Fibroblast of lung (primary cell): ENCODE measurements around the gene LILRB4. TPM values are rescaled to one million over a fixed set of nuclear protein-coding genes. Genes with fewer than 3 reads are reported as not detected.
"Not testable (repeated sequence)": the region's sequence is repeated elsewhere in the genome, so short reads cannot be mapped to it uniquely, and the experiment has no call there.

Source experiments
- DNase-seq, 2 donors: peaks; one replicate each; pipeline versions ENCODE4 v3.0.0 to v3.0.0-alpha.2; 2010; ENCODE audit warnings: low read depth in 2 of 2
- H2AFZ ChIP-seq: 2 replicates; pipeline ENCODE4 v1.5.1; 2012; ENCODE audit warnings: low read length, control low read depth, inconsistent platforms
- H3K27ac ChIP-seq: 2 replicates; pipeline ENCODE4 v1.5.1; 2011; ENCODE audit warnings: low read length, control low read depth; ENCODE audit not compliant: insufficient read depth
- H3K27me3 ChIP-seq: 2 replicates; pipeline ENCODE4 v1.5.1; 2011; ENCODE audit warnings: mild to moderate bottlenecking, low read length; ENCODE audit not compliant: control insufficient read depth, insufficient read depth
- H3K36me3 ChIP-seq: 2 replicates; pipeline ENCODE4 v1.5.1; 2011; ENCODE audit warnings: low read length; ENCODE audit not compliant: control insufficient read depth, insufficient read depth
- H3K4me1 ChIP-seq: 2 replicates; pipeline ENCODE4 v1.5.1; 2011; ENCODE audit warnings: low read length; ENCODE audit not compliant: control insufficient read depth, insufficient read depth; ENCODE audit errors: extremely low read depth
- H3K4me2 ChIP-seq: 2 replicates; pipeline ENCODE4 v1.5.1; 2011; ENCODE audit warnings: low read length, control low read depth; ENCODE audit not compliant: insufficient read depth; ENCODE audit errors: extremely low read depth
- H3K4me3 ChIP-seq, 4 experiments: fragments of 200-600 bp in 1 of 4; sonication (generic) in 1 of 4; replicated peaks in 1 of 4; 2 replicates each; pipeline ENCODE4 v1.5.1; 2011 to 2016; ENCODE audit warnings: low read length in 4 of 4, low read depth in 3 of 4, mild to moderate bottlenecking in 3 of 4, control low read depth in 2 of 4, inconsistent platforms in 1 of 4, mixed read lengths in 1 of 4; ENCODE audit not compliant: insufficient read depth in 1 of 4; ENCODE audit errors: control extremely low read depth in 1 of 4
- H3K79me2 ChIP-seq: 2 replicates; pipeline ENCODE4 v1.5.1; 2012; ENCODE audit warnings: mild to moderate bottlenecking, low read length, inconsistent platforms; ENCODE audit not compliant: control insufficient read depth, insufficient read depth
- H3K9ac ChIP-seq: 2 replicates; pipeline ENCODE4 v1.5.1; 2011; ENCODE audit warnings: mild to moderate bottlenecking, low read length, control low read depth; ENCODE audit not compliant: insufficient read depth
- H3K9me3 ChIP-seq: 2 replicates; pipeline ENCODE4 v1.5.1; 2012; ENCODE audit warnings: low read depth, low read length; ENCODE audit not compliant: control insufficient read depth, insufficient read depth
- H4K20me1 ChIP-seq: 2 replicates; pipeline ENCODE4 v1.5.1; 2011; ENCODE audit warnings: low read length; ENCODE audit not compliant: control insufficient read depth, insufficient read depth; ENCODE audit errors: extremely low read depth
- EZH2 ChIP-seq: IDR thresholded peaks from 2 replicates; pipeline ENCODE4 v1.5.1; 2012; ENCODE audit warnings: low read length, control low read depth, mild to moderate bottlenecking; ENCODE audit errors: missing control alignments
- polyA plus RNA-seq, 2 donors: library from polyadenylated mRNA; depleted of rRNA in 1 of 2; stranded (reverse) in 1 of 2; unstranded in 1 of 2; fragments of >200 nt; gene quantifications; 2 replicates each; pipeline ENCODE4 v1.2.1, GENCODE V29; 2011 to 2012; ENCODE audit warnings: missing spikeins in 1 of 2
- total RNA-seq: library from RNA; depleted of rRNA; stranded (reverse); fragments of >200 nt; gene quantifications from 2 replicates; pipeline ENCODE4 v1.2.1, GENCODE V29; 2014
- TF ChIP-seq, protein P1 (sequence below), 2 donors: IDR thresholded peaks in 1 of 2; conservative IDR thresholded peaks in 1 of 2; 1 replicate in 1 of 2; 2 replicates in 1 of 2; pipeline ENCODE4 v1.5.1; 2011 to 2012; ENCODE audit warnings: low read length in 2 of 2, control low read depth in 1 of 2, inconsistent platforms in 1 of 2, low read depth in 1 of 2, mild to moderate bottlenecking in 1 of 2

LILRB4 gene
- total and polyA plus RNA-seq, 2 donors (not counting 1 experiment from before 2014, with no cell fraction given) = not detected

DNA sequence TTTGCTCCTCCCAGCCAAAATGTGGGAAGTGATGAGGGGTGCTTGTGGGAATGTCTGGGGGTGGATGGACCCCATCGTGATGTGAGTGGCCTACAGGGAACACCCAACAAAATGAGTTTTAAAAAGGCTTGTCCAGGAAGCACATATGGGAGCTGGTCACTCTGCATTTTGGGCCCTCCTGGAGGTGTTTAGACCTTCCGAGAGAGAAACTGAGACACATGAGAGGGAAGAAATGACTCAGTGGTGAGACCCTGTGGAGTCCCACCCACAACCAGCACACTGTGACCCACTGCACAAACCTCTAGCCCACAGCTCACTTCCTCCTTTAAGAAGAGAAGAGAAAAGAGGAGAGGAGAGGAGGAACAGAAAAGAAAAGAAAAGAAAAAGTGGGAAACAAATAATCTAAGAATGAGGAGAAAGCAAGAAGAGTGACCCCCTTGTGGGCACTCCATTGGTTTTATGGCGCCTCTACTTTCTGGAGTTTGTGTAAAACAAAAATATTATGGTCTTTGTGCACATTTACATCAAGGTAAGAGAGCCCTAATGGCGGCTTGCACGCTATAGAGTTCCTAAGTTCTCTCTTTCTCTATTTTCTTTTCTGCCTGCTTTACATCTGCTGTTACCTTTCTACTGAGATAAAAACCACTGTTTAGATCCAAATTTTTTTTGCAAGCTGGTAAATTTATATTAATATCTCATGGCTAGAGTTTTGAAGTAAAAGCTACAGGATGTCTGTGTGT lies 45.8 kb upstream of the LILRB4 start:
- Histone ChIP-seq H3K9me3 (no peaks in the 10 kb centered on the region), H3K4me1 (no peaks in the 10 kb centered on the region), H3K4me2 (no peak overlapping the region), H3K79me2 (no peaks in the 10 kb centered on the region), H3K27ac (no peak overlapping the region), H3K36me3 (no peaks in the 10 kb centered on the region), H3K27me3 (no peaks in the 10 kb centered on the region), H4K20me1 (no peaks in the 10 kb centered on the region), H3K9ac (no peak overlapping the region), H3K4me3 (no peak overlapping the region), H2AFZ (no peak overlapping the region)
- DNase-seq = no peak
- TF ChIP-seq, protein P1, sequence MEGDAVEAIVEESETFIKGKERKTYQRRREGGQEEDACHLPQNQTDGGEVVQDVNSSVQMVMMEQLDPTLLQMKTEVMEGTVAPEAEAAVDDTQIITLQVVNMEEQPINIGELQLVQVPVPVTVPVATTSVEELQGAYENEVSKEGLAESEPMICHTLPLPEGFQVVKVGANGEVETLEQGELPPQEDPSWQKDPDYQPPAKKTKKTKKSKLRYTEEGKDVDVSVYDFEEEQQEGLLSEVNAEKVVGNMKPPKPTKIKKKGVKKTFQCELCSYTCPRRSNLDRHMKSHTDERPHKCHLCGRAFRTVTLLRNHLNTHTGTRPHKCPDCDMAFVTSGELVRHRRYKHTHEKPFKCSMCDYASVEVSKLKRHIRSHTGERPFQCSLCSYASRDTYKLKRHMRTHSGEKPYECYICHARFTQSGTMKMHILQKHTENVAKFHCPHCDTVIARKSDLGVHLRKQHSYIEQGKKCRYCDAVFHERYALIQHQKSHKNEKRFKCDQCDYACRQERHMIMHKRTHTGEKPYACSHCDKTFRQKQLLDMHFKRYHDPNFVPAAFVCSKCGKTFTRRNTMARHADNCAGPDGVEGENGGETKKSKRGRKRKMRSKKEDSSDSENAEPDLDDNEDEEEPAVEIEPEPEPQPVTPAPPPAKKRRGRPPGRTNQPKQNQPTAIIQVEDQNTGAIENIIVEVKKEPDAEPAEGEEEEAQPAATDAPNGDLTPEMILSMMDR (conservative IDR thresholded peaks at IDR 0.05 in 1 of 2, IDR thresholded peaks at IDR 0.05 in 1 of 2; ENCODE audit: low read depth in 1 of 2, low read length in 2 of 2) = no peak
- no peak for TF ChIP-seq EZH2

DNA sequence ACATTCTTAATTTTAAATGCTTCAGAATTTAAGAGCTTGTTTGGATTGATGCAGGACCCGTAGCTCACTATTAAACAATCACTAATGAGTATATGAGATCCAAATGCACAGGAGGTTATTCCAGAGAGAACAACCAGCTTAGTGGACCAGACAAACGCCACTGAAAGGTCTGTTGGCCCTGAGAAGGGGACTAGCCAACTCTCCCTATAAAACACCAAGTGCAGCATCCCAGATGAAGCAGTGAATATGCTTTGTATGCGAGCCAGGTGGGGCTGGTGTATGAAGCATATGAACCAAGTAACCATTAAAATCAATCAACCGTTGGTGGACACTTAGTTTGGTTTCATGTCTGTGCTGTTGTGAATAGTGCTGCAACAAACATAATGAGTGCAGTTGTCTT lies 42.3 kb upstream of the LILRB4 start:
- TF ChIP-seq, protein P1 (conservative IDR thresholded peaks at IDR 0.05 in 1 of 2, IDR thresholded peaks at IDR 0.05 in 1 of 2; ENCODE audit: low read depth in 1 of 2, low read length in 2 of 2) = no peak
- TF ChIP-seq EZH2 = no peak
- no peaks in the 10 kb centered on the region for H3K79me2 ChIP-seq
- no peak overlapping the region for H3K9ac ChIP-seq
- no peaks in the 10 kb centered on the region for H3K9me3 ChIP-seq
- H3K4me2 ChIP-seq = no peak overlapping the region
- H3K4me1 ChIP-seq = no peaks in the 10 kb centered on the region
- H2AFZ ChIP-seq = no peak overlapping the region
- H3K36me3 ChIP-seq = no peaks in the 10 kb centered on the region
- H3K27me3 ChIP-seq = no peaks in the 10 kb centered on the region
- DNase-seq = no peak
- H4K20me1 ChIP-seq = no peaks in the 10 kb centered on the region
- H3K27ac ChIP-seq = no peak overlapping the region
- no peak overlapping the region for H3K4me3 ChIP-seq

DNA sequence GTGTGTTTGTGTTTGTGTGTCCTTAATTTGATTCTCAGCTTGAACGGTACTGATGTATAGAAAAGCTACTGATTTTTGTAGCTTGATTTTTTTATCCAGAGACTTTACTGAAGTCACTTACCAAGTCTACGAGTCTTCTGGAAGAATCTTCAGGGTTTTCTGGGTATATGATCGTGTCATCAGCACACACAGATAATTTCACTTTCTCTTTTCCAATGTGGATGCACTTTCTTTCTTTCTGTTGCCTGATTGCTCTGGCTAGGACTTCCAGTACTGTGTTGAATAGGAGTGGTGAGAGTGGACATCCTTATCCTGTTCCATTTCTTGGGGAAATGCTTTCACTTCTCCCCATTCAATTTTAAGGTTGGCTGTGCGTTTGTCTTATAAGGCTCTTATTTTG lies 40.4 kb upstream of the LILRB4 start:
- Histone ChIP-seq H3K36me3 (no peaks in the 10 kb centered on the region), H3K79me2 (no peaks in the 10 kb centered on the region), H3K27me3 (no peaks in the 10 kb centered on the region), H2AFZ (no peak overlapping the region), H3K9me3 (no peaks in the 10 kb centered on the region), H4K20me1 (no peaks in the 10 kb centered on the region), H3K27ac (no peak overlapping the region), H3K4me1 (no peaks in the 10 kb centered on the region), H3K9ac (no peak overlapping the region), H3K4me2 (no peak overlapping the region), H3K4me3 (no peak overlapping the region)
- TF ChIP-seq EZH2 = no peak
- TF ChIP-seq, protein P1 (conservative IDR thresholded peaks at IDR 0.05 in 1 of 2, IDR thresholded peaks at IDR 0.05 in 1 of 2; ENCODE audit: low read depth in 1 of 2, low read length in 2 of 2) = no peak
- DNase-seq = no peak

DNA sequence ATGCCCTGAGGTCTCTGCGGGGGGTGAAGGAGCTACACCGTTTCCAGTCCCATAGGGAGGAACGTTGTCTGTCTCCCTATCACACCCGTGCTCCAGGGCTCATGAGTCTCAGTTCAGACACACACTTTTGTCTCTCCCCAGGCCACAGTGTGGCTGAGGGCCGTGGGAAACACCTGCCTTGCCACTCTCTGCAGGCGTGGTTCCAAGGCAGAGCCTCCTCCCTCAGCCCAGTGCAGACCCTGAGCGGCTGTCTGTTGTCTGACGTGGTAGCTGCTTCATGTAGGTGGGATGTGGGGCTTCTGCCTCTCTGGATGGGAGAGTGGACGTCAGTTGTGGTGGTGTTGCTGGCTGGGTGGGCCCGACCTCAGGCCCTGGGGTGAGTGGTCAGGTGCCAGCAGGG lies 38.6 kb upstream of the LILRB4 start:
- not testable (repeated sequence) for H3K9ac ChIP-seq, H3K4me2 ChIP-seq, H3K79me2 ChIP-seq, DNase-seq, H3K36me3 ChIP-seq, H3K27me3 ChIP-seq, H3K9me3 ChIP-seq, H4K20me1 ChIP-seq, H3K4me3 ChIP-seq, H3K4me1 ChIP-seq, H2AFZ ChIP-seq, H3K27ac ChIP-seq
